Measurements from ENCODE around the gene ATAT1. TPM values are rescaled to one million over a fixed set of nuclear protein-coding genes. Genes with fewer than 3 reads are reported as not detected.
A peak's percentile ranks its signal among the peaks of the same experiment; 100 is the strongest.

The ATAT1 gene
- total and polyA plus RNA-seq, 9 of the 15 experiments (the other 6 are each of a cell fraction or from before 2014, with no cell fraction given), result 0.65 to 5.8 (median 1.6) TPM

DNA sequence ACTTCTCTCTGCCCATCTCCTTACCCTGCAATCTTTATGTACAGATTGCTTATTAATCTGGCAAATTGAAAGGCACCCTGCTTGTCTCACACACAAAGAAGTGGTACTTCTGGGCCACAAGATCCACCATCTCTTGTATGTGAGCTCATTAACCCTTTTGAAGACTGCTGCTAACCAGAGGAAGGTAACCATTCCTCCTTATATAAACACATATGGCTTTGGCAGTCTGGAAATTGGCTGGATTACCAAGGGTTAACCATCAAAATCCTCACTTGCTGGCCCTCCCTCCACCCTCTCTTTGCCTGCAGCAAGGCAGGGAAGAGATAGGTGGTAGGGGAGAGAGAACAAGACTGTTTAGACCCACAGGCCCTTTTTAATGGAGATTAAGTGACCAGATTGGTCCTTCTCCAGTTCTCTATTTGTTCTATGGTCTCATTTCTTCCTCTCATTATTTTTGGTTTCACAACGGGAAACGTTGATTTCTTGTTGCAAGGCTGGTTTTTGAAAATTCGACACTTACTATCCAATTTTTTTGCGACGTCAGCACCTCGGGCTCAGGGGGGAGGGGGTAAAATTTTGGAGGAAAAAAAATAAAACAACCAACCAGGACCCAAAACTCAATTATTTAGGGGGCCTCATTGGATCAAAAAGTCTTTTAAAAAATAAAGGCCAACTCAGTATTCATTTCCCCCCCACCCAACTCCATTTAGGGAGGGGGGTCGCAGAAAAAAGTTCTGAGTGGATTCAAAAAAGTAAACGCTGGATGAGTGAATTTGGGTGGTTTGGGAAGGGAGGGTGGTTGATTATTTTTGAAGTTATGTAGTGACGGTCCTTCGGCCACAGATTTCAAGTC, 10.5 kb upstream of the ATAT1 start (continued):
- TF ChIP-seq, protein P1, sequence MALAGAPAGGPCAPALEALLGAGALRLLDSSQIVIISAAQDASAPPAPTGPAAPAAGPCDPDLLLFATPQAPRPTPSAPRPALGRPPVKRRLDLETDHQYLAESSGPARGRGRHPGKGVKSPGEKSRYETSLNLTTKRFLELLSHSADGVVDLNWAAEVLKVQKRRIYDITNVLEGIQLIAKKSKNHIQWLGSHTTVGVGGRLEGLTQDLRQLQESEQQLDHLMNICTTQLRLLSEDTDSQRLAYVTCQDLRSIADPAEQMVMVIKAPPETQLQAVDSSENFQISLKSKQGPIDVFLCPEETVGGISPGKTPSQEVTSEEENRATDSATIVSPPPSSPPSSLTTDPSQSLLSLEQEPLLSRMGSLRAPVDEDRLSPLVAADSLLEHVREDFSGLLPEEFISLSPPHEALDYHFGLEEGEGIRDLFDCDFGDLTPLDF (CRISPR knock-in tag; IDR thresholded peaks at IDR 0.05), result 0 out of 2 replicates have a peak, but pooled peaks have one; percentile 47
- TF ChIP-seq, protein P2, sequence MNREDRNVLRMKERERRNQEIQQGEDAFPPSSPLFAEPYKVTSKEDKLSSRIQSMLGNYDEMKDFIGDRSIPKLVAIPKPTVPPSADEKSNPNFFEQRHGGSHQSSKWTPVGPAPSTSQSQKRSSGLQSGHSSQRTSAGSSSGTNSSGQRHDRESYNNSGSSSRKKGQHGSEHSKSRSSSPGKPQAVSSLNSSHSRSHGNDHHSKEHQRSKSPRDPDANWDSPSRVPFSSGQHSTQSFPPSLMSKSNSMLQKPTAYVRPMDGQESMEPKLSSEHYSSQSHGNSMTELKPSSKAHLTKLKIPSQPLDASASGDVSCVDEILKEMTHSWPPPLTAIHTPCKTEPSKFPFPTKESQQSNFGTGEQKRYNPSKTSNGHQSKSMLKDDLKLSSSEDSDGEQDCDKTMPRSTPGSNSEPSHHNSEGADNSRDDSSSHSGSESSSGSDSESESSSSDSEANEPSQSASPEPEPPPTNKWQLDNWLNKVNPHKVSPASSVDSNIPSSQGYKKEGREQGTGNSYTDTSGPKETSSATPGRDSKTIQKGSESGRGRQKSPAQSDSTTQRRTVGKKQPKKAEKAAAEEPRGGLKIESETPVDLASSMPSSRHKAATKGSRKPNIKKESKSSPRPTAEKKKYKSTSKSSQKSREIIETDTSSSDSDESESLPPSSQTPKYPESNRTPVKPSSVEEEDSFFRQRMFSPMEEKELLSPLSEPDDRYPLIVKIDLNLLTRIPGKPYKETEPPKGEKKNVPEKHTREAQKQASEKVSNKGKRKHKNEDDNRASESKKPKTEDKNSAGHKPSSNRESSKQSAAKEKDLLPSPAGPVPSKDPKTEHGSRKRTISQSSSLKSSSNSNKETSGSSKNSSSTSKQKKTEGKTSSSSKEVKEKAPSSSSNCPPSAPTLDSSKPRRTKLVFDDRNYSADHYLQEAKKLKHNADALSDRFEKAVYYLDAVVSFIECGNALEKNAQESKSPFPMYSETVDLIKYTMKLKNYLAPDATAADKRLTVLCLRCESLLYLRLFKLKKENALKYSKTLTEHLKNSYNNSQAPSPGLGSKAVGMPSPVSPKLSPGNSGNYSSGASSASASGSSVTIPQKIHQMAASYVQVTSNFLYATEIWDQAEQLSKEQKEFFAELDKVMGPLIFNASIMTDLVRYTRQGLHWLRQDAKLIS (CRISPR knock-in tag; IDR thresholded peaks at IDR 0.05), result peak; percentile 97; the same call in 1 of the 2 replicates
- TF ChIP-seq FOXP1 (CRISPR knock-in tag; IDR thresholded peaks at IDR 0.05), result peak; percentile 20; the same call in 1 of the 2 replicates
- TF ChIP-seq ARID1B (IDR thresholded peaks at IDR 0.05), result no peak
- TF ChIP-seq ZNF274 (IDR thresholded peaks at IDR 0.05; ENCODE audit: borderline replicate concordance, low read depth, low read length), result no peak; the same call in 1 of the 2 replicates
- TF ChIP-seq POLR2B (IDR thresholded peaks at IDR 0.05; ENCODE audit: low read depth, partially characterized antibody), result peak; percentile 80
- no peak for TF ChIP-seq EP400 (IDR thresholded peaks at IDR 0.05)
- TF ChIP-seq MAZ (CRISPR knock-in tag; conservative IDR thresholded peaks at IDR 0.05 in 1 of 2, IDR thresholded peaks at IDR 0.05 in 1 of 2), result peak in 1 of 2 experiments; percentile 74; a peak in 2 of 4 replicates
- TF ChIP-seq, protein P3, sequence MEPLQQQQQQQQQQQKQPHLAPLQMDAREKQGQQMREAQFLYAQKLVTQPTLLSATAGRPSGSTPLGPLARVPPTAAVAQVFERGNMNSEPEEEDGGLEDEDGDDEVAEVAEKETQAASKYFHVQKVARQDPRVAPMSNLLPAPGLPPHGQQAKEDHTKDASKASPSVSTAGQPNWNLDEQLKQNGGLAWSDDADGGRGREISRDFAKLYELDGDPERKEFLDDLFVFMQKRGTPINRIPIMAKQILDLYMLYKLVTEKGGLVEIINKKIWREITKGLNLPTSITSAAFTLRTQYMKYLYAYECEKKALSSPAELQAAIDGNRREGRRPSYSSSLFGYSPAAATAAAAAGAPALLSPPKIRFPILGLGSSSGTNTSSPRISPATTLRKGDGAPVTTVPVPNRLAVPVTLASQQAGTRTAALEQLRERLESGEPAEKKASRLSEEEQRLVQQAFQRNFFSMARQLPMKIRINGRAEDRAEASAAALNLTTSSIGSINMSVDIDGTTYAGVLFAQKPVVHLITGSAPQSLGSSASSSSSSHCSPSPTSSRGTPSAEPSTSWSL (CRISPR knock-in tag; IDR thresholded peaks at IDR 0.05; ENCODE audit: borderline replicate concordance), result no peak
- TF ChIP-seq ZNF232 (CRISPR knock-in tag; IDR thresholded peaks at IDR 0.05), result no peak
- TF ChIP-seq SRSF3 (IDR thresholded peaks at IDR 0.05; ENCODE audit: insufficient read depth, low read length), result no peak
- TF ChIP-seq YBX1 (IDR thresholded peaks at IDR 0.05), result no peak
- TF ChIP-seq ZNF212 (CRISPR knock-in tag; IDR thresholded peaks at IDR 0.05), result no peak
- TF ChIP-seq, protein P4, sequence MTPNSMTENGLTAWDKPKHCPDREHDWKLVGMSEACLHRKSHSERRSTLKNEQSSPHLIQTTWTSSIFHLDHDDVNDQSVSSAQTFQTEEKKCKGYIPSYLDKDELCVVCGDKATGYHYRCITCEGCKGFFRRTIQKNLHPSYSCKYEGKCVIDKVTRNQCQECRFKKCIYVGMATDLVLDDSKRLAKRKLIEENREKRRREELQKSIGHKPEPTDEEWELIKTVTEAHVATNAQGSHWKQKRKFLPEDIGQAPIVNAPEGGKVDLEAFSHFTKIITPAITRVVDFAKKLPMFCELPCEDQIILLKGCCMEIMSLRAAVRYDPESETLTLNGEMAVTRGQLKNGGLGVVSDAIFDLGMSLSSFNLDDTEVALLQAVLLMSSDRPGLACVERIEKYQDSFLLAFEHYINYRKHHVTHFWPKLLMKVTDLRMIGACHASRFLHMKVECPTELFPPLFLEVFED (CRISPR knock-in tag; conservative IDR thresholded peaks at IDR 0.05), result no peak; the same call in 1 of the 2 replicates
- TF ChIP-seq ZNF384 (IDR thresholded peaks at IDR 0.05; ENCODE audit: low read depth, low read length), result no peak
- TF ChIP-seq, protein P5, sequence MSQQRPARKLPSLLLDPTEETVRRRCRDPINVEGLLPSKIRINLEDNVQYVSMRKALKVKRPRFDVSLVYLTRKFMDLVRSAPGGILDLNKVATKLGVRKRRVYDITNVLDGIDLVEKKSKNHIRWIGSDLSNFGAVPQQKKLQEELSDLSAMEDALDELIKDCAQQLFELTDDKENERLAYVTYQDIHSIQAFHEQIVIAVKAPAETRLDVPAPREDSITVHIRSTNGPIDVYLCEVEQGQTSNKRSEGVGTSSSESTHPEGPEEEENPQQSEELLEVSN (IDR thresholded peaks at IDR 0.05; ENCODE audit: borderline replicate concordance in 1 of 2, extremely low read depth in 1 of 2, insufficient read depth in 1 of 2, insufficient read length in 1 of 2, low read depth in 1 of 2, low read length in 1 of 2, poor library complexity in 1 of 2, severe bottlenecking in 1 of 2), result no peak
- no peak for TF ChIP-seq POLR2G (IDR thresholded peaks at IDR 0.05; ENCODE audit: low read depth, low read length)

Data from K562 (cell line).